Activated CD8-positive, alpha-beta memory T cell treated with anti-CD3 and anti-CD28 coated beads for 4 hours (primary cell): ENCODE results near the gene IL10.

Experiments used
- DNase-seq, 2 donors: peaks; one replicate each; pipeline ENCODE4 v3.0.0-alpha.2; 2020; ENCODE audit warnings: low read depth in 2 of 2

Gene IL10

GRCh38 chr1:206735553-206736031, 36.7 kb downstream of the IL10 start:
- DNase-seq: no peak

GRCh38 chr1:206734499-206735142, 37.7 kb downstream of the IL10 start:
- peak; percentile 44 to 63 for DNase-seq

GRCh38 chr1:206732992-206733391, 39.3 kb downstream of the IL10 start:
- no peak for DNase-seq

- no peak for DNase-seq
Observed at GRCh38 chr1:206732508-206732907, 39.8 kb downstream of the IL10 start.

GRCh38 chr1:206729507-206729906, 42.8 kb downstream of the IL10 start:
- DNase-seq: no peak

GRCh38 chr1:206729050-206729449, 43.2 kb downstream of the IL10 start:
- no peak for DNase-seq

GRCh38 chr1:206728697-206728987, 43.7 kb downstream of the IL10 start:
- no peak for DNase-seq

GRCh38 chr1:206727981-206728696, 44.2 kb downstream of the IL10 start:
- no peak for DNase-seq

- no peak for DNase-seq
Observed at GRCh38 chr1:206725109-206725963, 47.0 kb downstream of the IL10 start.

GRCh38 chr1:206723805-206724472, 48.4 kb downstream of the IL10 start:
- no peak for DNase-seq

GRCh38 chr1:206723462-206723804, 48.9 kb downstream of the IL10 start:
- no peak for DNase-seq

- DNase-seq: no peak
Observed at GRCh38 chr1:206722751-206723461, 49.4 kb downstream of the IL10 start.

GRCh38 chr1:206721454-206721853, 50.8 kb downstream of the IL10 start:
- DNase-seq: no peak

GRCh38 chr1:206719169-206719839, 53.0 kb downstream of the IL10 start:
- no peak for DNase-seq

GRCh38 chr1:206717674-206717989, 54.7 kb downstream of the IL10 start:
- DNase-seq: no peak
